DOHH2 (cell line): ENCODE data around the gene GLRX.

Source experiments
- CTCF ChIP-seq: fragments of 200-600 bp; sonication (generic); IDR thresholded peaks from one replicate; pipeline ENCODE4 v1.5.1; 2014; ENCODE audit warnings: antibody characterized with exemption, mild to moderate bottlenecking, low read depth, low read length; ENCODE audit not compliant: poor library complexity, severe bottlenecking
- EZH2phosphoT487 ChIP-seq: fragments of 200-600 bp; sonication (generic); IDR thresholded peaks from 2 replicates; pipeline ENCODE4 v1.6.1; 2017; ENCODE audit warnings: borderline replicate concordance, mild to moderate bottlenecking, antibody characterized with exemption, low read length, moderate library complexity, mixed read lengths

- TF ChIP-seq CTCF = no peak
- no peak for TF ChIP-seq EZH2phosphoT487
Observed at GRCh38 chr5:95838001-95838520, 15.5 kb upstream of the GLRX start.
